ENCODE measurements around the gene PRKCA. TPM values are rescaled to one million over a fixed set of nuclear protein-coding genes. Genes with fewer than 3 reads are reported as not detected.

Gene PRKCA
- total and polyA plus RNA-seq, 2 of the 13 experiments (the other 11 are each of a cell fraction or from before 2014, with no cell fraction given), result 18.5 to 21.5 TPM

DNA sequence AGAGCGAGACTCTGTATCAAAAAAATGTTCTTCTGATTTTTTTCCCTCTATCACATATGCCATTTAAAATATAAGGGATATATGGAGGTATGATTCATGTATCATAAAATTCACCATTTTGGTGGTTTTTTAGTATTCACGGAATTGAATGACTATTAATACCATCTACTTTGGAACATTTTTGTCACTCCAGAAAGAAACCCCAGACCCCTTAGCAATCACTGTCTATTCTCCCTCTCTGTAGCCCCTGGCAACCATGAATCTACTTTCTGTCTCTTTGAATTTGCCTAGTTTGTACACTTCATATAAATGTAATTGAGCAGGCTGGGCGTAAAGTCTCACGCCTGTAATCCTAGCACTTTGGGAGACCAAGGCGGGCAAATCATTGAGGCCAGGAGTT lies 75.9 kb downstream of the PRKCA start (continued):
- TF ChIP-seq ZC3H13 (CRISPR knock-in tag; IDR thresholded peaks at IDR 0.05) (no peak), ZNF207 (IDR thresholded peaks at IDR 0.05; ENCODE audit: borderline replicate concordance) (no peak), TAF1 (CRISPR knock-in tag; IDR thresholded peaks at IDR 0.05) (no peak), AGO1 (IDR thresholded peaks at IDR 0.05; ENCODE audit: low read depth, low read length, poor library complexity, severe bottlenecking) (no peak)
- TF ChIP-seq, protein P1, sequence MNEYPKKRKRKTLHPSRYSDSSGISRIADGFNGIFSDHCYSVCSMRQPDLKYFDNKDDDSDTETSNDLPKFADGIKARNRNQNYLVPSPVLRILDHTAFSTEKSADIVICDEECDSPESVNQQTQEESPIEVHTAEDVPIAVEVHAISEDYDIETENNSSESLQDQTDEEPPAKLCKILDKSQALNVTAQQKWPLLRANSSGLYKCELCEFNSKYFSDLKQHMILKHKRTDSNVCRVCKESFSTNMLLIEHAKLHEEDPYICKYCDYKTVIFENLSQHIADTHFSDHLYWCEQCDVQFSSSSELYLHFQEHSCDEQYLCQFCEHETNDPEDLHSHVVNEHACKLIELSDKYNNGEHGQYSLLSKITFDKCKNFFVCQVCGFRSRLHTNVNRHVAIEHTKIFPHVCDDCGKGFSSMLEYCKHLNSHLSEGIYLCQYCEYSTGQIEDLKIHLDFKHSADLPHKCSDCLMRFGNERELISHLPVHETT (CRISPR knock-in tag; conservative IDR thresholded peaks at IDR 0.05), result no peak

DNA sequence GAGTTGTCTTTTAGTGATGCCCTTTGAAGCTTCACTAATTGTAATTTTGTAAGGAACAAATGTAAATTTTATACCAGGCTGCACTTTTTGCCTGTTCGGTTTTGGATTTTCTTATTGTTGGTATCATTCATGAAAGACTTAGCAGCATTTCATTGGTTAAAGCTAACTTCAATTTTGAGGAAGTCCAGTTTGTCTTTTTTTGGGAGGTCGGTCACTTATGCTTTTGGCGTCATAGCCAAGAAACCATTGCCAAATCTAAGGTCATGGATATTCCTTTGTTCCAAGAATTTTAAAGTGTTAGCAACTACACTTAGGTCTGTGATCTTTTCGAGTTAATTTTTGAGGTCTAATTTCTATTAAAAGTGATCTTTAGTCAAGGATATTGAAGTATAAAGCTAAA lies 77.1 kb downstream of the PRKCA start:
- no peaks in the 10 kb centered on the region for H3K27me3 ChIP-seq (ENCODE audit: control insufficient read depth in 1 of 2, insufficient read depth in 2 of 2, low read length in 2 of 2)
- WGBS (ENCODE audit: low lambda C conversion rate), result 94% methylated on average over 4 of the region's 4 CpGs
- in situ Hi-C loops (cut with HindIII; ENCODE audit: extremely low pct_ligation_motif_present, low pct_unique_long_range_greater_than_20kb) (no loop called here), intact Hi-C loops (cut with micrococcal nuclease; ENCODE audit: unreplicated experiment) (no loop called here)
- TF ChIP-seq, protein P2, sequence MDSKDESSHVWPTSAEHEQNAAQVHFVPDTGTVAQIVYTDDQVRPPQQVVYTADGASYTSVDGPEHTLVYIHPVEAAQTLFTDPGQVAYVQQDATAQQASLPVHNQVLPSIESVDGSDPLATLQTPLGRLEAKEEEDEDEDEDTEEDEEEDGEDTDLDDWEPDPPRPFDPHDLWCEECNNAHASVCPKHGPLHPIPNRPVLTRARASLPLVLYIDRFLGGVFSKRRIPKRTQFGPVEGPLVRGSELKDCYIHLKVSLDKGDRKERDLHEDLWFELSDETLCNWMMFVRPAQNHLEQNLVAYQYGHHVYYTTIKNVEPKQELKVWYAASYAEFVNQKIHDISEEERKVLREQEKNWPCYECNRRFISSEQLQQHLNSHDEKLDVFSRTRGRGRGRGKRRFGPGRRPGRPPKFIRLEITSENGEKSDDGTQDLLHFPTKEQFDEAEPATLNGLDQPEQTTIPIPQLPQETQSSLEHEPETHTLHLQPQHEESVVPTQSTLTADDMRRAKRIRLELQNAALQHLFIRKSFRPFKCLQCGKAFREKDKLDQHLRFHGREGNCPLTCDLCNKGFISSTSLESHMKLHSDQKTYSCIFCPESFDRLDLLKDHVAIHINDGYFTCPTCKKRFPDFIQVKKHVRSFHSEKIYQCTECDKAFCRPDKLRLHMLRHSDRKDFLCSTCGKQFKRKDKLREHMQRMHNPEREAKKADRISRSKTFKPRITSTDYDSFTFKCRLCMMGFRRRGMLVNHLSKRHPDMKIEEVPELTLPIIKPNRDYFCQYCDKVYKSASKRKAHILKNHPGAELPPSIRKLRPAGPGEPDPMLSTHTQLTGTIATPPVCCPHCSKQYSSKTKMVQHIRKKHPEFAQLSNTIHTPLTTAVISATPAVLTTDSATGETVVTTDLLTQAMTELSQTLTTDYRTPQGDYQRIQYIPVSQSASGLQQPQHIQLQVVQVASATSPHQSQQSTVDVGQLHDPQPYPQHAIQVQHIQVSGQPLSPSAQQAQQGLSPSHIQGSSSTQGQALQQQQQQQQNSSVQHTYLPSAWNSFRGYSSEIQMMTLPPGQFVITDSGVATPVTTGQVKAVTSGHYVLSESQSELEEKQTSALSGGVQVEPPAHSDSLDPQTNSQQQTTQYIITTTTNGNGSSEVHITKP (CRISPR knock-in tag; IDR thresholded peaks at IDR 0.05; ENCODE audit: low read depth), result no peak
- TF ChIP-seq, protein P3, sequence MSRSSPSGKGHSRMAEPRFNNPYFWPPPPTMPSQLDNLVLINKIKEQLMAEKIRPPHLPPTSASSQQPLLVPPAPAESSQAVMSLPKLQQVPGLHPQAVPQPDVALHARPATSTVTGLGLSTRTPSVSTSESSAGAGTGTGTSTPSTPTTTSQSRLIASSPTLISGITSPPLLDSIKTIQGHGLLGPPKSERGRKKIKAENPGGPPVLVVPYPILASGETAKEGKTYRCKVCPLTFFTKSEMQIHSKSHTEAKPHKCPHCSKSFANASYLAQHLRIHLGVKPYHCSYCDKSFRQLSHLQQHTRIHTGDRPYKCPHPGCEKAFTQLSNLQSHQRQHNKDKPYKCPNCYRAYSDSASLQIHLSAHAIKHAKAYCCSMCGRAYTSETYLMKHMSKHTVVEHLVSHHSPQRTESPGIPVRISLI (CRISPR knock-in tag; IDR thresholded peaks at IDR 0.05; ENCODE audit: borderline replicate concordance), result no peak
- TF ChIP-seq ONECUT2 (CRISPR knock-in tag; IDR thresholded peaks at IDR 0.05) (no peak), ATF7 (IDR thresholded peaks at IDR 0.05) (no peak), ATF7 (CRISPR knock-in tag; IDR thresholded peaks at IDR 0.05) (no peak), TAF15 (IDR thresholded peaks at IDR 0.05; ENCODE audit: low read depth, low read length, poor library complexity, severe bottlenecking) (no peak), JUN (CRISPR knock-in tag; IDR thresholded peaks at IDR 0.05) (no peak), TARDBP (CRISPR knock-in tag; IDR thresholded peaks at IDR 0.05) (no peak), HHEX (CRISPR knock-in tag; IDR thresholded peaks at IDR 0.05) (no peak), EED (CRISPR knock-in tag; IDR thresholded peaks at IDR 0.05) (no peak), ZNF30 (CRISPR knock-in tag; IDR thresholded peaks at IDR 0.05) (no peak), NAIF1 (CRISPR knock-in tag; IDR thresholded peaks at IDR 0.05; ENCODE audit: borderline replicate concordance) (no peak)
- TF ChIP-seq, protein P4, sequence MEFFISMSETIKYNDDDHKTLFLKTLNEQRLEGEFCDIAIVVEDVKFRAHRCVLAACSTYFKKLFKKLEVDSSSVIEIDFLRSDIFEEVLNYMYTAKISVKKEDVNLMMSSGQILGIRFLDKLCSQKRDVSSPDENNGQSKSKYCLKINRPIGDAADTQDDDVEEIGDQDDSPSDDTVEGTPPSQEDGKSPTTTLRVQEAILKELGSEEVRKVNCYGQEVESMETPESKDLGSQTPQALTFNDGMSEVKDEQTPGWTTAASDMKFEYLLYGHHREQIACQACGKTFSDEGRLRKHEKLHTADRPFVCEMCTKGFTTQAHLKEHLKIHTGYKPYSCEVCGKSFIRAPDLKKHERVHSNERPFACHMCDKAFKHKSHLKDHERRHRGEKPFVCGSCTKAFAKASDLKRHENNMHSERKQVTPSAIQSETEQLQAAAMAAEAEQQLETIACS (CRISPR knock-in tag; IDR thresholded peaks at IDR 0.05), result no peak
- no peak overlapping the region for H2AFZ ChIP-seq (ENCODE audit: low read length)
- no peaks in the 10 kb centered on the region for H3K9me3 ChIP-seq (ENCODE audit: low read length)
- no peak overlapping the region for H3K27ac ChIP-seq (ENCODE audit: extremely low read length, insufficient read depth, low read length)
- POLR2A ChIA-PET, result no interaction called here
- no TSS peak for BruUV-seq (replicated peaks)
- no peaks in the 10 kb centered on the region; a peak in 1 of 5 replicates for H3K36me3 ChIP-seq (replicated peaks in 1 of 2; ENCODE audit: control insufficient read depth in 1 of 2, insufficient read depth in 2 of 2, low read length in 2 of 2)
- FAIRE-seq (no peak), DNase-seq (ENCODE audit: low spot score) (no peak), ATAC-seq (no peak)
- H4K20me1 ChIP-seq (ENCODE audit: insufficient read depth, low read length), result no peaks in the 10 kb centered on the region
- CTCF ChIA-PET (ENCODE audit: low intra/inter-chr PET ratio, low total read pairs), result no interaction called here
- H3K79me2 ChIP-seq (ENCODE audit: insufficient read depth, low read length), result peaks cover 26% of the 10 kb centered on the region
- H3K4me1 ChIP-seq (ENCODE audit: insufficient read depth, low read length), result peaks cover 10% of the 10 kb centered on the region
- no peak overlapping the region for H3K9ac ChIP-seq (ENCODE audit: insufficient read depth, low read depth, low read length)
- H3K4me3 ChIP-seq (replicated peaks in 1 of 3; ENCODE audit: insufficient read depth in 1 of 3, low read depth in 2 of 3, low read length in 3 of 3), result no peak overlapping the region
- no peak overlapping the region for H3K4me2 ChIP-seq (ENCODE audit: low read depth, low read length)

Measured in HepG2 (cell line).